ACC112 (cell line): ENCODE measurements around the gene MACF1.
"Not testable (repeated sequence)": the region's sequence is repeated elsewhere in the genome, so short reads cannot be mapped to it uniquely, and the experiment has no call there.

Source experiments
- H2AFZ ChIP-seq: fragments of 200-600 bp; sonication (generic); one replicate; pipeline ENCODE4 v1.6.0; 2017; ENCODE audit warnings: antibody characterized with exemption, low read length; ENCODE audit not compliant: unreplicated experiment
- H3K27ac ChIP-seq: fragments of 200-600 bp; sonication (generic); 2 replicates; pipeline ENCODE4 v1.5.1; 2014; ENCODE audit warnings: low read depth, mild to moderate bottlenecking, antibody characterized with exemption, low read length, moderate library complexity
- H3K27me3 ChIP-seq: fragments of 200-600 bp; sonication (generic); 2 replicates; pipeline ENCODE4 v1.6.1; 2014; ENCODE audit warnings: mild to moderate bottlenecking, antibody characterized with exemption, low read length, moderate library complexity, mixed read lengths; ENCODE audit not compliant: insufficient read depth
- H3K36me3 ChIP-seq: fragments of 200-600 bp; sonication (generic); 2 replicates; pipeline ENCODE4 v1.6.1; 2016; ENCODE audit warnings: mild to moderate bottlenecking, antibody characterized with exemption, low read length, moderate library complexity, mixed read lengths; ENCODE audit not compliant: insufficient read depth
- H3K4me1 ChIP-seq: fragments of 200-600 bp; sonication (generic); one replicate; pipeline ENCODE4 v1.6.1; 2016; ENCODE audit warnings: low read length, mixed read lengths; ENCODE audit not compliant: insufficient read depth, unreplicated experiment, control insufficient read depth
- H3K4me3 ChIP-seq: fragments of 200-600 bp; sonication (generic); 2 replicates; pipeline ENCODE4 v1.5.1; 2014; ENCODE audit warnings: mild to moderate bottlenecking, low read depth, low read length
- H3K79me2 ChIP-seq: fragments of 200-600 bp; sonication (generic); one replicate; pipeline ENCODE4 v1.6.0; 2016; ENCODE audit warnings: low read length; ENCODE audit not compliant: control insufficient read depth, unreplicated experiment, insufficient read depth

Gene MACF1

DNA sequence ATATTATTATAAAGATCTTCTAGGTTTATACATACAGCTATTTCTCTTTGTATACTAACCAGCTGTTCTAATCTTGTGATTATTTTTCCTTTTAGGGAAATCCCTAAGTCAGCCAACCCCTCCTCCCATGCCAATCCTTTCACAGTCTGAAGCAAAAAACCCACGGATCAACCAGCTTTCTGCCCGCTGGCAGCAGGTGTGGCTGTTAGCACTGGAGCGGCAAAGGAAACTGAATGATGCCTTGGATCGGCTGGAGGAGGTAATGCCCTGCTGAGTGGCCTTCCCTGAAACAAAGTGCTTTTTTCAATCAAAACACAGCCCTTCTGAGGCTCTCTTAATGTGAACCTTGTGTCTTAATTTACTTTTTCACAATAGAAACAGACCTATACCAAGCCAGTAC lies 254.5 kb downstream of the MACF1 start:
- no peaks in the 10 kb centered on the region for H3K27me3 ChIP-seq
- peaks cover 55% of the 10 kb centered on the region for H3K36me3 ChIP-seq
- H2AFZ ChIP-seq, result no peak overlapping the region
- no peak overlapping the region for H3K4me3 ChIP-seq
- H3K79me2 ChIP-seq, result no peaks in the 10 kb centered on the region
- H3K4me1 ChIP-seq, result peaks cover 3% of the 10 kb centered on the region
- no peak overlapping the region for H3K27ac ChIP-seq

DNA sequence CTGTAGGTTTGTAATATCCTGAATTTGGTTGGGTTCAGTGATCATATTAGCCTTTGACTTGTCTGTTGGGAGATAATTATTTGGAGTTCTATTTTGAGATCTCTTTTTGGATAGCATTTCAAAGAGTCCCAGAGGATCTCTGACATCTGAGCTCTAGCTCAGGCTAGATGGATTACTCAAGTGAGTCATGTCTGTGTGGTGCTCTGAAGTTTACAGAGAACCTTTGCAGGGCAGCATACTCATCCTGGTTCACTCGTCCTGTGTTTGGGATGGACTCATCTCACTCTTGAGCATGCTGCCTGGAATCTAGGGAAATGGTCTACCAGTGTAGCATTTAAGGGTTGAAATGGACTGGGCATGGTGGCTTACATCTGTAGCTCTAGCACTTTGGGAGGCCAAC lies 257.6 kb downstream of the MACF1 start:
- Histone ChIP-seq H3K27ac (no peak overlapping the region), H2AFZ (no peak overlapping the region), H3K4me3 (no peak overlapping the region), H3K4me1 (peaks cover 3% of the 10 kb centered on the region), H3K36me3 (peaks cover 54% of the 10 kb centered on the region), H3K79me2 (no peaks in the 10 kb centered on the region), H3K27me3 (no peaks in the 10 kb centered on the region)

DNA sequence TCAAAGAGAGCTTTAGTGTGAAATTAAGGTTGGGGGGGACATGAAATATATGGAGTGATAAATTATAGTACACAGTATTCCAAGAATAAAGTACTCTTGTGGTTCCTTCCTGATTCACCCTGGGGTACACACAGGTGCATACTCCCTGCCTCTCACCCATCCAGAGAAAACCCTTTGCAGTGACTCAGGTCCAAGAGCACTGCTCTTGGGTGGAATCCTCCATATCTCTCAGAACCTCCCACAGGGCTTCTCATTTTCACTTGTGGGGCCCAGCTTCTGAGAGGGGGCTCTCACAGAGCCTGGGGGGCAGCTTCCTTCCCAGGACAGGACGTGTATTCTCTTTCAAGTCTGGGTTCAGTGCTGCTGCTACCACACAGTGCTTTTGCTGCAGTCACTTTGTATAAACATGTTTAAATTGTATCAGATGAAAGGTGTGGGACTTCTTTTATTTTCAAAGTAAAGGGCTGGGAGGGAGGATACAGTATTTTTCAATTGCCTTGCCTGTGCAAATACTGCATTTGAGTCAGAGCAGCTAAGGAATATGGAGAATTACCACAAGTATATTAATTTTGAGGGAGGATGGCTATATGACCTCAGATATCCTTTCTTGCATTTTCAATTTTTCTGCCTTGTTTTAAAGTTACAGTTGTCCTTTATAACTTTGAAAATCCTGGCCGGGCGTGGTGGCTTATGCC lies 262.1 kb downstream of the MACF1 start:
- Histone ChIP-seq H2AFZ (no peak overlapping the region), H3K36me3 (peaks cover 32% of the 10 kb centered on the region), H3K79me2 (no peaks in the 10 kb centered on the region), H3K4me1 (peaks cover 3% of the 10 kb centered on the region), H3K27ac (no peak overlapping the region), H3K4me3 (no peak overlapping the region), H3K27me3 (no peaks in the 10 kb centered on the region)

DNA sequence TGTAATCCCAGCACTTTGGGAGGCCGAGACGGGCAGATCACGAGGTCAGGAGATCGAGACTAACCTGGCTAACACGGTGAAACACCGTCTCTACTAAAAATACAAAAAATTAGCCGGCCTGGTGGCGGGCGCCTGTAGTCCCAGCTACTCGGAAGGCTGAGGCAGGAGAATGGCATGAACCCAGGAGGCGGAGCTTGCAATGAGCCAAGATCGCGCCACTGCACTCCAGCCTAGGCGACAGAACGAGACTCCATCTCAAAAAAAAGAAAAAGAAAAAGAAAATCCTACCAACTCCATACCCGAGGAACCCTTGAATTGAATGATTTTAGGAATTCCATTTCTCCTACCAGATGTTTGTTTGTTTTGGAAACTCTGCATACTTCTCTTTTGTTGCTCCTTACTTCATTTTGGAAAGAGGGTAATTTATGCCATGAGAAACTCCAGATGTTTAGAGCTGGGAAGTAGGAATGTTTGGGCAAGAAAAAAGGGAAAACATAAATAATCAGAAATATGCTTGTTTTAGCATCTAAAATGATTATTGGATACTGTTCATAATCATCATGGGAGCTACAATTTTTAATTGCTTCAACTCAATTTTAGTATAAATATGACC lies 262.7 kb downstream of the MACF1 start:
- H3K27me3 ChIP-seq, H2AFZ ChIP-seq, H3K79me2 ChIP-seq, H3K4me1 ChIP-seq, H3K27ac ChIP-seq, H3K4me3 ChIP-seq: not testable (repeated sequence)
- peaks cover 28% of the 10 kb centered on the region for H3K36me3 ChIP-seq

DNA sequence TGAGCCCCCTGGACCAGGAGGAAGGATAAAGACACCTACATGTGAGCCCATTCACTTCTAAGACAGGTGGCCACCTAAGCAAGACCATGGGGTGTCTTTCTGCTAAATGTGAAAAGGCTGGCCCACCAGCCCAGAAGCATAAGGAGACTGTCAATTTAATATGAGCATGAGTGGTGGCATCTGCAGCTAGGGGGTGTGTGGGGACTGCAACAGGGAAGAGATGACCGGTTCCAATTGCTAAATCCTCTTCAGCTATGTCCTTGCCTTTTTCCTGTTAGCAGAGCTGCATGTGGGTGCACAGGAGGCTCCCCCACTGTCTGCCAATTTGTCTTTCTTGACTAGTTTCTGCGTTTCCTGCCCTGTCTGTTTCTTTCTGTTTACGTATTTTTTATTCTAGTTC lies 264.7 kb downstream of the MACF1 start:
- H3K79me2 ChIP-seq, result no peaks in the 10 kb centered on the region
- no peak overlapping the region for H3K4me3 ChIP-seq
- H3K27me3 ChIP-seq, result no peaks in the 10 kb centered on the region
- no peaks in the 10 kb centered on the region for H3K4me1 ChIP-seq
- peaks cover 23% of the 10 kb centered on the region for H3K36me3 ChIP-seq
- no peak overlapping the region for H2AFZ ChIP-seq
- no peak overlapping the region for H3K27ac ChIP-seq

DNA sequence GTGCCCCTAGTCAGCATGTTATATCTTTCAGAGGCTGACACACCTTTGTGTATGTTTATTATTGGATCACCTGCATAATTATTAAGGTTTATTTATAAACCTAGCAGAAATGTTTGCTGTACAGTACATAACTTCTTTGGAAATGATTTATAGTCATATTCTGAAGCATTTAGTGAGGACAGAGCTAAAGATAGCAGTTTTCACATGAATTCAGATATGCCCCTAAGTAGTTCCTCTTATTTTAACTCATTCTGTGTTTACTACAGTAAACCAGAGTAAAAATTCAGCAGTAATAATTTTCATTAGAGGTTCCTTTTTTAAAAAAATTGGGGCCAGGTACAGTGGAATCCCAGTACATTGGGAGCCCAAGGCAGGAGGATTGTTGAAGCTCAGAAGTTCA lies 265.5 kb downstream of the MACF1 start:
- H3K27ac ChIP-seq, result no peak overlapping the region
- H3K4me3 ChIP-seq, result no peak overlapping the region
- no peaks in the 10 kb centered on the region for H3K79me2 ChIP-seq
- H3K4me1 ChIP-seq, result no peaks in the 10 kb centered on the region
- H3K27me3 ChIP-seq, result no peaks in the 10 kb centered on the region
- peaks cover 19% of the 10 kb centered on the region for H3K36me3 ChIP-seq
- no peak overlapping the region for H2AFZ ChIP-seq

DNA sequence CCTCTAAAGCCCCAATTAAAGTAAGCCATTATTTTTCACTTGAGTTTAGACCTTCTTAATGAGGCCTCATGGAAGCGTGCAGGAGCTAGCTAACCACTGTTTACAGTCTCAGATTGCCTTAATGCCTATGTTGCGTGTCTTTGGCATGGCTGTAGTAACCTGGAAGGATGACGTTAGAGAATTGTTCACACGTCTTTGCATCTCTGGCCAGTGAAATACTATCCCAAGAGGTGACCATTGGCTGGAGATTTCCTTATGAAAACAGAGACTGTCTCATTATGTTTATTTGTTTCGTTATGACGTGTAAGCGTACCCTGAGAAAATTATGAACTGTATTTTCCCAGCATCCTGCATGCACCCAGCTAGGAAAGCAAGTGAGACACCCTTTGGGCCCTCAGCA lies 268.3 kb downstream of the MACF1 start:
- peaks cover 12% of the 10 kb centered on the region for H3K36me3 ChIP-seq
- no peak overlapping the region for H2AFZ ChIP-seq
- no peaks in the 10 kb centered on the region for H3K4me1 ChIP-seq
- no peak overlapping the region for H3K4me3 ChIP-seq
- no peak overlapping the region for H3K27ac ChIP-seq
- no peaks in the 10 kb centered on the region for H3K79me2 ChIP-seq
- no peaks in the 10 kb centered on the region for H3K27me3 ChIP-seq

DNA sequence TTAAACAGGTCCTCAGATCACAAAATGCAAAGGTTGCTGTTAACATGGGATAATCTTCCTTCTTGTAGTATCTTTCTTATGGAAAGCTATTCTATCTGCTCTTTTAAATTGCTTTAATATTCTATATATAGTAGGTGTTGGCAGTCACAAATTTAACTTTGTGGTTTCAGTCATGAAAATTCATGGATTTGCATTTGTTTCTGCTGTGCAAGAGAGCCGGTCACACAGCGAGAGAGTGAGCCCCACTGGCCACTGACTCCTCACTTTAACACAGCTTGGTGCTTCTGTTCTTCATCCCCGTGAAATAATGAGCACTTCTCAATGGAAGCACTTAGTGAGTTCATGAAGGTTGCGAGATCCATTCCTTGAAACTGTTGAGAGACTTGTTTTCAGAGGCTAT lies 268.8 kb downstream of the MACF1 start:
- Histone ChIP-seq H2AFZ (no peak overlapping the region), H3K27me3 (no peaks in the 10 kb centered on the region), H3K4me3 (no peak overlapping the region), H3K36me3 (peaks cover 12% of the 10 kb centered on the region), H3K27ac (no peak overlapping the region), H3K79me2 (no peaks in the 10 kb centered on the region), H3K4me1 (no peaks in the 10 kb centered on the region)

DNA sequence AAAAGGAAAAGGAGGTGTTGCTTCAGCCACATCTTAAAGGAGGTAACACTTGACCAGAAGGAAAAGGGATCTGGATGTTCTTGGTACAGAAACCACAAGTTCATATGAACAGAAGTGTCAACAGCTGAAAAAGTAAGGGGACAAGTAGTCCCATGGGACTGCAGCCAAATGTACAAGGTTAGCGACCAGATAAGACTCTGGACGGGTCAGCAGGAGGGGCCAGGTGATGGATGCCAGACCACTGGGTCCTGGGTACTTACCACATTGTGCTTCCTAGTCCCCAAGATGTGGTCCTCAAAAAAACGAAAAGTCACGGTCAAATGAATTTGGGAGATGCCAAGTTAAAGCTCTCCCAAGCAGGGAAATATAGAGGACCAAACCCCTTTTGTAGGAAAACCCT lies 270.3 kb downstream of the MACF1 start:
- Histone ChIP-seq H3K27me3 (no peaks in the 10 kb centered on the region), H2AFZ (no peak overlapping the region), H3K4me1 (no peaks in the 10 kb centered on the region), H3K4me3 (no peak overlapping the region), H3K79me2 (no peaks in the 10 kb centered on the region), H3K27ac (no peak overlapping the region), H3K36me3 (peaks cover 13% of the 10 kb centered on the region)

DNA sequence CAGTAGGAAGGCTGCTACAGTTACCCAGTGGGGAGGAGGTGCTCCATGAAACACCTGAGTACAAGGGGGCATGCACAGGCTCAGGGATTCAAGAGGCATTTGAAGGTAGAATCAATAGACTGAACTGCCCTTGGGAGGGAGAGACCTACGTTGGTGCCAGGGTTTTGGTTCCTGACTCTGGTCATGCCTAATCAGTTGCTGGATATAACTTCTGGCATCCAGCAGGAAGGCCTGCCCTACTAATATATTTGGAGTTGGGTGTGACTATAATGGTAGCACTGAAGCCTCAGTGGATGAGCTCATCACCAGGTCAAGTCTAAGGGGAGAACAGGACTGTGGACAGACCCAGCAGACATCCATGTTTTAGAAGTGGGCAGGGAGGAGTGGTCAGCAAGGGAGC lies 271.1 kb downstream of the MACF1 start:
- not testable (repeated sequence) for H3K79me2 ChIP-seq, H3K27ac ChIP-seq, H3K27me3 ChIP-seq, H2AFZ ChIP-seq, H3K4me3 ChIP-seq, H3K4me1 ChIP-seq
- H3K36me3 ChIP-seq, result peaks cover 18% of the 10 kb centered on the region

DNA sequence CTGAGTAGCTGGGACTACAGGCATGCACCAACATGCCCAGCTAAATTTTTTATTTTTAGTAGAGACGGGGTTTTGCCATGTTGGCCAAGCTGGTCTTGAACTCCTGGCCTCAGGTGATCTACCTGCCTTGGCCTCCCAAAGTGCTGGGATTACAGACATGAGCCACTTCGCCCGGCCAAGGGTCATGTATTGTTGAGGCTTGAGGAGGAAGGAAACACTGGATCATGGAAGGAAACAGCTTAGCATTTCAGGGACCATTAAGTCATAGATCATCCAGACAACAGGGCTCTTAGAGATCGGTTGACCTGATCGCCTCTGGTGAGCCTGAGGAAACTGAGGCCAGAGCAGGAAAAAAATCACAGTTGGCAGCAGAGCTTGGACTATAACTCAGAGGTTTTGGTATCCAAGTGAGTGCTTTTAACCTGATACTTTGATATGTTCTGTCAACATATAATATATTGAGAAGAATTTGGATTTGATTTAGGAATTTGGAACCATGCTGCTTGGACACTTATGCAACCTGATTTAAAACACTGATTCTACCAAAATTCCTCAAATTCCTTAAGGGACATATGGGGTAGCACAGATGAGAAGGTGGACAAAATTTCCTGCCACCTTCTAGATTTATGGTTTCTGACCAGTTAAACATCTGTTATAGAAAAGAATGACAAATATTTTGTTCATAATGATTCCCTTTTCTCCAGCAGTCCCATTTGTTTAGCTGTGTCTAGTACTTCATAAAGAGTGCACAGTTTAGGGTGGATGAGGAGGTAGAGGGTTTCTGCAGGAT lies 273.8 kb downstream of the MACF1 start:
- no peaks in the 10 kb centered on the region for H3K79me2 ChIP-seq

More for the DNA sequence above, 273.8 kb downstream of the MACF1 start:
- Histone ChIP-seq H3K36me3 (peaks cover 18% of the 10 kb centered on the region; the same call in 1 of the 2 replicates), H3K27ac (no peak overlapping the region), H3K4me1 (no peaks in the 10 kb centered on the region), H3K4me3 (no peak overlapping the region), H2AFZ (no peak overlapping the region), H3K27me3 (no peaks in the 10 kb centered on the region)
